SK-MEL-5 (cell line): ENCODE data around the gene LSMEM2. TPM values are rescaled to one million over a fixed set of nuclear protein-coding genes. Genes with fewer than 3 reads are reported as not detected.

ENCODE experiments used
- DNase-seq: peaks from one replicate; pipeline ENCODE4 v3.0.0-alpha.2; 2016; ENCODE audit warnings: low read depth, low spot score
- in situ Hi-C: cut with HindIII; loops from 2 replicates; pipeline ENCODE4 v1.10.0; 2016; ENCODE audit warnings: low sequenced_read_pairs, high pct_unique_total_duplicates, low pct_unique_long_range_greater_than_20kb
- total RNA-seq: library from RNA; depleted of rRNA; stranded (reverse); fragments of >200 nt; shearing (Covaris generic); gene quantifications from 2 replicates; pipeline ENCODE4 v1.2.3, GENCODE V29; 2014; rRNA removed

LSMEM2 gene
- total RNA-seq, 1 experiment from 2014 or later = not detected

DNA sequence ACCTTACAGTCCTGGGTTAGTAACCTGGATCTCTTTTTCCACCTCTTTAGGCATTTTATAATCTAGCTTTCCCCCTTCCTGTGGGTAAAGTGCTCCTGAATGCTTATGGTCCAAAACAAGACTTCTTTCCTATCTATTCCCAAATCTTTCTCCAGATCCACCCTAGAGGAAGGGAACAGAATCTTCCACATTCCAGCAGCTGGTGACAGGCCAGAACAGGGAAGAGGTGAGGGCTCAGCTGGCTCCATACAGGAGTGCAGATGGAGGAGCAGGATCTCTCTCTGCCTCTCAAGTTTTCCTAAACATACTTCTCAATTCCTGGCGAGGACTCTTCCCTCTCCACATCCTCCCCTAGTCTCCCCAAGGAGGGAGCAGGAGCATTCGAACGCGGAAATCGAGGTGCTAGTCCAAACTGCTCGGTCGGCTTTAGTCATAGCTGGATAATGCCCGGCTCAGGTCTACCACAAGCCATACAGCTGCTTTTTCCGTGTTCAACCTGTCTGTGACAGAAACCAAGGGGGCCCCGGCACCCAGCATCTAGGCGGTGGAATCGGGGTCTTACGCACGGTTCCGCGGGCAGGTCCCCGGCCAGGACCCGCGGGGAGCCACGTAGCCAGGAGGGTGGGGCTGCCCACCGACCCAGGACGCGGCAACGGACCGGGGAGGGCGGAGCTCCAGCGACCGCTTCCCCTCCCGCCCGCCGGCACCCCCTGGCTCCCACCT, 57.7 kb downstream of the LSMEM2 start:
- in situ Hi-C loops = no loop called here
- DNase-seq = no peak

DNA sequence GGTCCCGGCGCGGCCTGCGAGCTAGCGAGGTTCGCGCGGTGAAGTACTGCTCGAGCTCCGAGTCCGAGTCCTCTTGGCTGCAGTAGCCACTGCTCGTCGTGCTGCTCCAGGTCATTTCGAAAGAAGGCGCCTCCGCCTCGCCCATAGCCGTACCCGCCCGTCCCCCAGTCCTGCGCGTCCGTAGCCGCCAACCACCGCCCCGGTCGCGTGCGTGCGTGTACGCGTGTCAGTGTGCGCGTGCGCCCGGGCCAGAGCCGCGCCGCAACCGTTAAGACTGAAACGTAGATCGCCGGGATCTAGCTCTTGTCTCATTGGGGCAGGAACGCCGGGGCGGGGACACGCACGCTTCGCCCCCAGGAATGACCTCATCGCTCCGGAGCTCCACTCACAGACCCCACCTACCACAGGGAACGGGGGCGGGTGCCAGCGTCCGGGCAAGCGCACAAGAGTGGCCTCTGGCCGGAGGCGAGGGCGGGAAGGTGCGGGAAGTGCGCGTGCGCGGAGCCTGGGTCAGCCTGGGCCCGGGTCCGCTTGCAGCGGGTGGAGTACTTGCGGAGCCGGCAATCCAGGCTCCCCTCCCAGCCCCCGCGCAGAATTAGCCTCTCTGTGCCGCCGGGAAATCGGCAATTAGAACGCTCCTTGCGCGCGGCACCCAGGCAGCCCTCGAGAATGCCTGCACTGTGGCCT, 58.4 kb downstream of the LSMEM2 start:
- DNase-seq = peak; percentile 99
- in situ Hi-C loops = no loop called here

Other genes starting within 250 kb of the LSMEM2 start
- 95.6 and 106 TPM in 2 replicates for gene RBM5, start 190.2 kb upstream of the LSMEM2 start, total RNA-seq
- gene SEMA3F, start 123.8 kb upstream of the LSMEM2 start, total RNA-seq = 1.5 and 2.5 TPM in 2 replicates
- gene GNAT1, start 87.5 kb upstream of the LSMEM2 start, total RNA-seq = not detected in 2 replicates
- 0.13 and 0.42 TPM in 2 replicates for gene SLC38A3, start 73.8 kb upstream of the LSMEM2 start, total RNA-seq
- 73.8 and 77.3 TPM in 2 replicates for gene GNAI2, start 42.9 kb upstream of the LSMEM2 start, total RNA-seq
- gene SEMA3B, start 9.9 kb upstream of the LSMEM2 start, total RNA-seq = 0.85 and 0.96 TPM in 2 replicates
- 80.5 and 80.7 TPM in 2 replicates for gene IFRD2, start 13.3 kb downstream of the LSMEM2 start, total RNA-seq
- gene HYAL3, start 20.3 kb downstream of the LSMEM2 start, total RNA-seq = 4.1 and 5.7 TPM in 2 replicates
- gene NAA80, start 20.3 kb downstream of the LSMEM2 start, total RNA-seq = 4.2 and 4.6 TPM in 2 replicates
- 0.24 and 1.1 TPM in 2 replicates for gene HYAL1, start 24.5 kb downstream of the LSMEM2 start, total RNA-seq
- gene HYAL2, start 43.7 kb downstream of the LSMEM2 start, total RNA-seq = 78.5 and 86.4 TPM in 2 replicates
- 32.4 and 34.4 TPM in 2 replicates for gene TUSC2, start 49.1 kb downstream of the LSMEM2 start, total RNA-seq
- 8.3 and 9.3 TPM in 2 replicates for gene RASSF1, start 61.7 kb downstream of the LSMEM2 start, total RNA-seq
- gene ZMYND10, start 66.6 kb downstream of the LSMEM2 start, total RNA-seq = 0.61 TPM in 1 of 2 replicates, not detected in the other
- 21.9 and 24.3 TPM in 2 replicates for gene NPRL2, start 71.7 kb downstream of the LSMEM2 start, total RNA-seq
- gene CYB561D2, start 71.8 kb downstream of the LSMEM2 start, total RNA-seq = 31.6 and 42.1 TPM in 2 replicates
- 40.8 and 45.5 TPM in 2 replicates for gene TMEM115, start 80.4 kb downstream of the LSMEM2 start, total RNA-seq
- 0.21 and 0.80 TPM in 2 replicates for gene CACNA2D2, start 224.5 kb downstream of the LSMEM2 start, total RNA-seq